ENCODE measurements around the gene CXorf66.

The CXorf66 gene

DNA sequence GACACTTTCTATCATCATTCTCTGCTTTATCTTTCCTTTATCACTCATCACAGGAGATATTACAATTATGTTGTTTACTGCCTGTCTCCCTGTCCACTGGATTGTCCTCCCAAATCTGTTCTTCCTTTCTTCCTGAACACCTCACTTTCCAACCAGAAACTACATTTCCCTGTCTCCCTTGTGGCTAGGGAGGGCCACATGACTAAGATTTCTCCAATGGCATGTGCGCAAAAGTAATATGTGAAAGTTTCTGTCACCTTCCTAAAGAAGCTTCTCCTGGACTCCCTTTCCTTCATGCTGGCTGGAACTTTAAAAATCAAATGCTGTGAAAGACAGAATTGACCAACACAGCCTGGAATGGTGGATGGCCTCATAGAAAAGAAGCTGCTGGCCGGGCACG is 58.2 kb downstream of the CXorf66 start:
- TF ChIP-seq, protein P1, sequence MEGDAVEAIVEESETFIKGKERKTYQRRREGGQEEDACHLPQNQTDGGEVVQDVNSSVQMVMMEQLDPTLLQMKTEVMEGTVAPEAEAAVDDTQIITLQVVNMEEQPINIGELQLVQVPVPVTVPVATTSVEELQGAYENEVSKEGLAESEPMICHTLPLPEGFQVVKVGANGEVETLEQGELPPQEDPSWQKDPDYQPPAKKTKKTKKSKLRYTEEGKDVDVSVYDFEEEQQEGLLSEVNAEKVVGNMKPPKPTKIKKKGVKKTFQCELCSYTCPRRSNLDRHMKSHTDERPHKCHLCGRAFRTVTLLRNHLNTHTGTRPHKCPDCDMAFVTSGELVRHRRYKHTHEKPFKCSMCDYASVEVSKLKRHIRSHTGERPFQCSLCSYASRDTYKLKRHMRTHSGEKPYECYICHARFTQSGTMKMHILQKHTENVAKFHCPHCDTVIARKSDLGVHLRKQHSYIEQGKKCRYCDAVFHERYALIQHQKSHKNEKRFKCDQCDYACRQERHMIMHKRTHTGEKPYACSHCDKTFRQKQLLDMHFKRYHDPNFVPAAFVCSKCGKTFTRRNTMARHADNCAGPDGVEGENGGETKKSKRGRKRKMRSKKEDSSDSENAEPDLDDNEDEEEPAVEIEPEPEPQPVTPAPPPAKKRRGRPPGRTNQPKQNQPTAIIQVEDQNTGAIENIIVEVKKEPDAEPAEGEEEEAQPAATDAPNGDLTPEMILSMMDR (conservative IDR thresholded peaks at IDR 0.05; ENCODE audit: low read depth, low read length) = no peak
- no peak overlapping the region for H3K4me3 ChIP-seq (ENCODE audit: low read depth, low read length)
- DNase-seq (ENCODE audit: low read depth) = no peak

DNA sequence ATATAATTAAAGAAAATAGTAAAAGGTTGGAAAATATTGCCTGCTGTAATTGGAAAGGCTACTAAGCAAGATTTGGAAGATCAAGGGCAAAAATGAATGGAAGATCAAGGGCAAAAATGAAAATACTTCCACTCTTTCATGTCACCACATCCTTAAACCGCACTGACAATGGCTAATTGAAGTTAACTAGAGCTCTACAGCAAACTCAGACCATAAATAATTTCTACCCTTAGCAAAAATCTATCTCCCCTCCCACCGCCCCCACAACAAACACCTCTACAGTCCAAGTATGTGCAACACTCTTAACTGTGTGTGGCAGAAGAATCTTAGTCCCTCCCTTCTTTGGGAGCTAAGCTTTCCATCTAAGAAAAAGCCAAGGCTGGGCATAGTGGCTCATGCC is 59.6 kb downstream of the CXorf66 start:
- no peak overlapping the region for H3K4me3 ChIP-seq (ENCODE audit: low read depth, low read length)
- DNase-seq (ENCODE audit: low read depth) = no peak
- TF ChIP-seq, protein P1 (conservative IDR thresholded peaks at IDR 0.05; ENCODE audit: low read depth, low read length) = no peak

All from choroid plexus epithelial cell (primary cell).